Naive thymus-derived CD4-positive, alpha-beta T cell (primary cell): ENCODE measurements around the gene TBC1D5. TPM values are rescaled to one million over a fixed set of nuclear protein-coding genes. Genes with fewer than 3 reads are reported as not detected.

Source experiments
- ATAC-seq: fragments of 150-1000 bp; cut with Tn5 transposase; 2 replicates; pipeline ENCODE4 v1.10.0; 2021; ENCODE audit warnings: mild to moderate bottlenecking, moderate library complexity
- CTCF ChIA-PET: fragments of 350-600 bp; sonication (Branson Sonifier 250); formaldehyde crosslinking; loops from one replicate; lab custom pipeline; 2021; ENCODE audit warnings: antibody characterized with exemption; lab: Charles Lee
- POLR2A ChIA-PET: fragments of 350-600 bp; sonication (Branson Sonifier 250); formaldehyde crosslinking; loops from one replicate; lab custom pipeline; 2021; ENCODE audit warnings: antibody characterized with exemption, inconsistent platforms; lab: Charles Lee
- DNase-seq, 9 donors: peaks; one replicate each; pipeline versions ENCODE4 v3.0.0 to v3.0.0-alpha.2; 2020 to 2022; ENCODE audit warnings: mixed read lengths in 1 of 9
- H3K27ac ChIP-seq: one replicate; pipeline ENCODE4 v1.7.0; 2013; ENCODE audit warnings: mild to moderate bottlenecking, low read depth, low read length, moderate library complexity
- H3K27me3 ChIP-seq, 2 donors: one replicate each; pipeline ENCODE4 v1.7.0; 2013; ENCODE audit warnings: low read length in 2 of 2, mild to moderate bottlenecking in 2 of 2, moderate library complexity in 2 of 2; ENCODE audit not compliant: control insufficient read depth in 2 of 2, insufficient read depth in 2 of 2
- H3K36me3 ChIP-seq, 3 experiments: 1 replicate in 2 of 3; 2 replicates in 1 of 3; pipeline ENCODE4 v1.7.0; 2013; ENCODE audit warnings: low read length in 3 of 3, mild to moderate bottlenecking in 3 of 3, moderate library complexity in 1 of 3; ENCODE audit not compliant: insufficient read depth in 3 of 3, control insufficient read depth in 2 of 3
- H3K4me1 ChIP-seq, 2 donors: one replicate each; pipeline ENCODE4 v1.7.0; 2013; ENCODE audit warnings: low read length in 2 of 2, mild to moderate bottlenecking in 2 of 2, moderate library complexity in 1 of 2; ENCODE audit not compliant: control insufficient read depth in 2 of 2, insufficient read depth in 2 of 2
- H3K4me3 ChIP-seq: 2 replicates; pipeline ENCODE4 v1.7.0; 2013; ENCODE audit warnings: mild to moderate bottlenecking, low read length
- H3K9me3 ChIP-seq, 3 experiments: 1 replicate in 2 of 3; 2 replicates in 1 of 3; pipeline ENCODE4 v1.7.0; 2013; ENCODE audit warnings: low read length in 3 of 3; ENCODE audit not compliant: control insufficient read depth in 2 of 3
- H3K27ac Mint-ChIP-seq, 9 donors: one replicate each; pipeline ENCODE4 v1.8.0; 2020 to 2022; ENCODE audit warnings: mixed read lengths in 9 of 9, mild to moderate bottlenecking in 8 of 9, moderate library complexity in 5 of 9, inconsistent platforms in 2 of 9
- H3K27me3 Mint-ChIP-seq, 5 donors: one replicate each; pipeline ENCODE4 v1.8.0; 2021 to 2022; ENCODE audit warnings: mixed read lengths in 5 of 5, mild to moderate bottlenecking in 1 of 5
- H3K36me3 Mint-ChIP-seq, 5 donors: one replicate each; pipeline ENCODE4 v1.8.0; 2020 to 2022; ENCODE audit warnings: mixed read lengths in 5 of 5, mild to moderate bottlenecking in 3 of 5, inconsistent platforms in 1 of 5
- H3K4me1 Mint-ChIP-seq, 7 donors: one replicate each; pipeline ENCODE4 v1.8.0; 2020 to 2022; ENCODE audit warnings: mixed read lengths in 7 of 7, mild to moderate bottlenecking in 3 of 7, inconsistent platforms in 1 of 7
- H3K4me3 Mint-ChIP-seq, 10 donors: one replicate each; pipeline ENCODE4 v1.8.0; 2020 to 2022; ENCODE audit warnings: mild to moderate bottlenecking in 10 of 10, mixed read lengths in 10 of 10, moderate library complexity in 6 of 10, inconsistent platforms in 2 of 10
- H3K9me3 Mint-ChIP-seq, 11 donors: one replicate each; pipeline ENCODE4 v1.8.0; 2020 to 2022; ENCODE audit warnings: mixed read lengths in 11 of 11, mild to moderate bottlenecking in 4 of 11, inconsistent platforms in 1 of 11, moderate library complexity in 1 of 11
- intact Hi-C, 2 donors: fragments of 100-400 bp; cut with micrococcal nuclease; formaldehyde crosslinking; loops; one replicate each; pipeline ENCODE4 v1.15.1; 2023
- polyA plus RNA-seq, 2 donors: library from polyadenylated mRNA; unstranded; fragments of 300-500 nt; fragmentation: Illumina TruSeq; gene quantifications; one replicate each; pipeline ENCODE4 v1.2.3, GENCODE V29; 2021
- total RNA-seq, 6 experiments: library from RNA in 5 of 6; stranded (reverse) in 5 of 6; gene quantifications; 1 replicate in 5 of 6; 2 replicates in 1 of 6; pipeline ENCODE4 v1.2.3 and lab custom pipeline; 2021 to 2026

Gene TBC1D5
- total and polyA plus RNA-seq, 7 experiments from 2014 or later: 30.5 to 54.0 (median 37.4) TPM

GRCh38 chr3:17302774-17303173, 439.7 kb downstream of the TBC1D5 start:
- POLR2A ChIA-PET: interaction anchor here (0.7 kb wide), 1 partner anchor 544 kb away, joined by 3 read pairs; no protein-coding TSS in a partner anchor
- Histone ChIP-seq H3K36me3 (no peaks in the 10 kb centered on the region), H3K4me1 (peaks cover 6 to 9% of the 10 kb centered on the region in 2 donors), H3K27me3 (no peaks in the 10 kb centered on the region), H3K4me3 (no peak overlapping the region), H3K27ac (no peak overlapping the region), H3K9me3 (no peaks in the 10 kb centered on the region)
- peaks cover 0 to 12% (median 5%) of the 10 kb centered on the region in 5 donors for H3K36me3 Mint-ChIP-seq
- DNase-seq (no peak), ATAC-seq (no peak)
- no peaks in the 10 kb centered on the region for H3K27me3 Mint-ChIP-seq
- H3K4me3 Mint-ChIP-seq: no peak overlapping the region
- H3K9me3 Mint-ChIP-seq: no peaks in the 10 kb centered on the region
- CTCF ChIA-PET: no interaction called here
- no peak overlapping the region for H3K27ac Mint-ChIP-seq
- peaks cover 0 to 20% (median 7%) of the 10 kb centered on the region in 7 donors for H3K4me1 Mint-ChIP-seq
- intact Hi-C loops: no loop called here

- CTCF ChIA-PET: no interaction called here
- intact Hi-C loops: no loop called here
- H3K27me3 Mint-ChIP-seq: no peaks in the 10 kb centered on the region
- POLR2A ChIA-PET: interaction anchor here (0.7 kb wide), 1 partner anchor 544 kb away, joined by 3 read pairs; no protein-coding TSS in a partner anchor
- no peak for ATAC-seq
- H3K4me3 ChIP-seq: no peak overlapping the region
- peaks cover 0 to 14% (median 5%) of the 10 kb centered on the region in 5 donors for H3K36me3 Mint-ChIP-seq
- no peak overlapping the region for H3K4me3 Mint-ChIP-seq
- DNase-seq: no peak
- H3K27me3 ChIP-seq: no peaks in the 10 kb centered on the region
- H3K27ac ChIP-seq: no peak overlapping the region
- H3K36me3 ChIP-seq: no peaks in the 10 kb centered on the region
- no peaks in the 10 kb centered on the region for H3K9me3 ChIP-seq
- no peak overlapping the region for H3K27ac Mint-ChIP-seq
- H3K9me3 Mint-ChIP-seq: no peaks in the 10 kb centered on the region
- peaks cover 0 to 20% (median 7%) of the 10 kb centered on the region in 7 donors for H3K4me1 Mint-ChIP-seq
- peaks cover 6 to 9% of the 10 kb centered on the region in 2 donors for H3K4me1 ChIP-seq
Observed at GRCh38 chr3:17302170-17302569, 440.3 kb downstream of the TBC1D5 start.

DNA sequence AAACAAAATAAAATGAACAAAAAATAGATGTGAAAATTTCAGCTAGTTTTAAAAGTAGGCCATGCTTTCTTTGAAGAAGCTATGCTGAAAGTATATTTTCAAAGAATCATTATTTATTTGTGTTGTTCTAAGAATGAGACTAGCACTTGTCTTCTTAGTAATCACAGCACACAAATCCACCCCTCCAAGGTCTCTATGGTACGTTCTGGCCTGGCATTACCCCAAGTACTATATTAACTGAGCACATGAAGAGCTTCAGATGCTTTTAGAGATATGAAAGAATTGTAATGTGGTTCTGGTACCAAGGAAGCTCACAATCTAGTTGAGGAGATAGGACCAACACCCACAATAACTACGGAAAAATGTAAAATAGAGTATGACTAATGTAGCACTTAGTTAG, 441.2 kb downstream of the TBC1D5 start:
- no peaks in the 10 kb centered on the region for H3K9me3 ChIP-seq
- peaks cover 6 to 9% of the 10 kb centered on the region in 2 donors for H3K4me1 ChIP-seq
- Mint-ChIP-seq H3K4me1 (peaks cover 0 to 20% (median 10%) of the 10 kb centered on the region in 7 donors), H3K27ac (no peak overlapping the region), H3K27me3 (no peaks in the 10 kb centered on the region), H3K9me3 (no peaks in the 10 kb centered on the region), H3K36me3 (peaks cover 0 to 19% (median 8%) of the 10 kb centered on the region in 5 donors), H3K4me3 (no peak overlapping the region)
- H3K27ac ChIP-seq: no peak overlapping the region
- POLR2A ChIA-PET: no interaction called here
- DNase-seq: no peak
- CTCF ChIA-PET: interaction anchor here (0.6 kb wide), 1 partner anchor 209 kb away, joined by 3 read pairs; no protein-coding TSS in a partner anchor
- no peak overlapping the region for H3K4me3 ChIP-seq
- H3K36me3 ChIP-seq: no peaks in the 10 kb centered on the region
- no peak for ATAC-seq
- intact Hi-C loops: no loop called here
- H3K27me3 ChIP-seq: no peaks in the 10 kb centered on the region

- Mint-ChIP-seq H3K27ac (peak overlapping the region in 8 of 9 donors; percentile 3 to 76 (median 52)), H3K36me3 (peaks cover 0 to 19% (median 10%) of the 10 kb centered on the region in 5 donors), H3K27me3 (no peaks in the 10 kb centered on the region), H3K4me1 (peaks cover 0 to 20% (median 10%) of the 10 kb centered on the region in 7 donors), H3K9me3 (no peaks in the 10 kb centered on the region), H3K4me3 (peak overlapping the region in 9 of 10 donors; percentile 36 to 80 (median 61))
- ATAC-seq (no peak), DNase-seq (peak in 6 of 9 donors; percentile 4 to 36 (median 27))
- Histone ChIP-seq H3K4me1 (peaks cover 6 to 9% of the 10 kb centered on the region in 2 donors), H3K36me3 (no peaks in the 10 kb centered on the region), H3K27me3 (no peaks in the 10 kb centered on the region), H3K4me3 (no peak overlapping the region), H3K27ac (no peak overlapping the region), H3K9me3 (no peaks in the 10 kb centered on the region)
- intact Hi-C loops: no loop called here
- POLR2A ChIA-PET: no interaction called here
- CTCF ChIA-PET: no interaction called here
Observed at GRCh38 chr3:17300441-17300840, 442.0 kb downstream of the TBC1D5 start.

- Mint-ChIP-seq H3K4me1 (peaks cover 0 to 20% (median 12%) of the 10 kb centered on the region in 7 donors), H3K9me3 (no peaks in the 10 kb centered on the region), H3K27ac (no peak overlapping the region), H3K27me3 (no peaks in the 10 kb centered on the region), H3K4me3 (no peak overlapping the region), H3K36me3 (peaks cover 0 to 22% (median 10%) of the 10 kb centered on the region in 5 donors)
- ChIA-PET CTCF (no interaction called here), POLR2A (no interaction called here)
- H3K9me3 ChIP-seq: no peaks in the 10 kb centered on the region
- no peak overlapping the region for H3K4me3 ChIP-seq
- no peak for ATAC-seq
- no peaks in the 10 kb centered on the region for H3K27me3 ChIP-seq
- H3K27ac ChIP-seq: no peak overlapping the region
- no peaks in the 10 kb centered on the region for H3K36me3 ChIP-seq
- intact Hi-C loops: no loop called here
- no peak for DNase-seq
- H3K4me1 ChIP-seq: peaks cover 6 to 9% of the 10 kb centered on the region in 2 donors
Observed at GRCh38 chr3:17298038-17298437, 444.4 kb downstream of the TBC1D5 start.

DNA sequence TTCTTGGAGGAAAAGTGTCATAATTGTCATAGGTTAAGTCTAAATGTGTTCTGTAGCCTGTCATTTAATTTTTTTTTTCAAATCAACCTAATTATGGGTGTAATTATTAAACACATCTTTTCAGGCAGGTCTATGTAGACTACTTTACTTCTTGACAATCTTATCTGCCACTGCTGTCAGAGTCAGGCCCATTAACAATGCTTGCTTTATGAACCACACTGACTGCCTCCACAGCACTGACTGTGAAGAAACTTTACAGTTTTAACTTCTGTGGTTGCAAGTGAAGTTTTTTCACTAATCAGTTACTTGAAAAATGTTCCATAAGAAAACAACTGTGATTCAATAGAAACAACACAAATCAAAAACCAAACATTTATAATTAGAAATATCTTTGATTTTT, 449.9 kb downstream of the TBC1D5 start:
- Histone ChIP-seq H3K27ac (no peak overlapping the region), H3K36me3 (no peaks in the 10 kb centered on the region), H3K9me3 (no peaks in the 10 kb centered on the region), H3K4me1 (no peaks in the 10 kb centered on the region), H3K27me3 (no peaks in the 10 kb centered on the region), H3K4me3 (no peak overlapping the region)
- no peak for DNase-seq
- Mint-ChIP-seq H3K36me3 (peaks cover 5 to 40% (median 14%) of the 10 kb centered on the region in 5 donors), H3K4me3 (no peak overlapping the region), H3K4me1 (peaks cover 0 to 5% (median 0%) of the 10 kb centered on the region in 7 donors), H3K9me3 (no peaks in the 10 kb centered on the region), H3K27me3 (no peaks in the 10 kb centered on the region), H3K27ac (no peak overlapping the region)
- CTCF ChIA-PET: interaction anchor here (0.9 kb wide), 1 partner anchor 692 kb away, joined by 4 read pairs; no protein-coding TSS in a partner anchor
- ATAC-seq: no peak
- POLR2A ChIA-PET: no interaction called here
- intact Hi-C loops: no loop called here

DNA sequence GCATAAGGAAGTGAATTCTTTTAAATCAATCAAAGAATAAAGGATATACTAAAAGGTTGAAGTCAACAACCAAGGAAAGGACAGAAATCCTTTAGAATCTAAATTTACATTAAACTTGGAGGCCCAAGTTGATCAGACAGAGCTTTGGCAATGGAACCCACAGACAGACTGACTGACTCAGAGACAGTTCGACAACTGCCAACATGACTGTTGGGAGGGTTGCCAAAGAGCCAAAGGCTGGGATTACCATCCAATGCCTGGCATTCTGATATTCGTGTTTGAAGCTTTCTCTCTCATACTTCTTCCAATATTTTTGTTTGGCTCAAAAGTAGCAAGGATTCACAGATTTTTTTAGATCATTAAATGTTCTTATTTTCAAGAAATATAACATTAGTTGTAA, 451.5 kb downstream of the TBC1D5 start:
- Mint-ChIP-seq H3K4me1 (peaks cover 0 to 5% (median 0%) of the 10 kb centered on the region in 7 donors), H3K9me3 (no peaks in the 10 kb centered on the region), H3K27ac (no peak overlapping the region), H3K4me3 (no peak overlapping the region), H3K27me3 (no peaks in the 10 kb centered on the region), H3K36me3 (peaks cover 5 to 34% (median 14%) of the 10 kb centered on the region in 5 donors)
- POLR2A ChIA-PET: no interaction called here
- no peak for ATAC-seq
- no peaks in the 10 kb centered on the region for H3K36me3 ChIP-seq
- no peaks in the 10 kb centered on the region for H3K4me1 ChIP-seq
- H3K27me3 ChIP-seq: no peaks in the 10 kb centered on the region
- DNase-seq: no peak
- H3K9me3 ChIP-seq: no peaks in the 10 kb centered on the region
- H3K27ac ChIP-seq: no peak overlapping the region
- intact Hi-C loops: no loop called here
- no peak overlapping the region for H3K4me3 ChIP-seq
- CTCF ChIA-PET: no interaction called here
